SU-DHL-6 (cell line): Measurements from ENCODE around the gene SCYGR6.

ENCODE experiments used
- CTCF ChIP-seq: fragments of 200-600 bp; sonication (generic); IDR thresholded peaks from one replicate; pipeline ENCODE4 v1.5.1; 2017; ENCODE audit warnings: antibody characterized with exemption, mild to moderate bottlenecking, low read length, moderate library complexity; ENCODE audit not compliant: insufficient read depth, poor library complexity, severe bottlenecking
- EZH2phosphoT487 ChIP-seq: fragments of 200-600 bp; sonication (generic), shearing (Covaris generic); conservative IDR thresholded peaks from 2 replicates; pipeline ENCODE4 v1.6.1; 2018; ENCODE audit warnings: mild to moderate bottlenecking, antibody characterized with exemption, low read length, moderate library complexity, mixed read lengths

- TF ChIP-seq CTCF (no peak), EZH2phosphoT487 (no peak)
These were observed 48.4 kb upstream of the SCYGR6 start for GRCh38 chr2:227772932-227773331.
